ENCODE results near the gene ESYT2.

GRCh38 chr7:158816271-158816670 lies 13.0 kb downstream of the ESYT2 start:
- TF ChIP-seq, protein P1, sequence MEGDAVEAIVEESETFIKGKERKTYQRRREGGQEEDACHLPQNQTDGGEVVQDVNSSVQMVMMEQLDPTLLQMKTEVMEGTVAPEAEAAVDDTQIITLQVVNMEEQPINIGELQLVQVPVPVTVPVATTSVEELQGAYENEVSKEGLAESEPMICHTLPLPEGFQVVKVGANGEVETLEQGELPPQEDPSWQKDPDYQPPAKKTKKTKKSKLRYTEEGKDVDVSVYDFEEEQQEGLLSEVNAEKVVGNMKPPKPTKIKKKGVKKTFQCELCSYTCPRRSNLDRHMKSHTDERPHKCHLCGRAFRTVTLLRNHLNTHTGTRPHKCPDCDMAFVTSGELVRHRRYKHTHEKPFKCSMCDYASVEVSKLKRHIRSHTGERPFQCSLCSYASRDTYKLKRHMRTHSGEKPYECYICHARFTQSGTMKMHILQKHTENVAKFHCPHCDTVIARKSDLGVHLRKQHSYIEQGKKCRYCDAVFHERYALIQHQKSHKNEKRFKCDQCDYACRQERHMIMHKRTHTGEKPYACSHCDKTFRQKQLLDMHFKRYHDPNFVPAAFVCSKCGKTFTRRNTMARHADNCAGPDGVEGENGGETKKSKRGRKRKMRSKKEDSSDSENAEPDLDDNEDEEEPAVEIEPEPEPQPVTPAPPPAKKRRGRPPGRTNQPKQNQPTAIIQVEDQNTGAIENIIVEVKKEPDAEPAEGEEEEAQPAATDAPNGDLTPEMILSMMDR (IDR thresholded peaks at IDR 0.05; ENCODE audit: insufficient read depth, low read depth, low read length) = no peak
- TF ChIP-seq EZH2 (IDR thresholded peaks at IDR 0.05; ENCODE audit: insufficient read depth, low read length) = no peak

Data from astrocyte (in vitro differentiated cells and primary cell).